ENCODE data around the gene ISYNA1.

GRCh38 chr19:18427080-18427742 is 10.7 kb downstream of the ISYNA1 start:
- TF ChIP-seq SRF (IDR thresholded peaks at IDR 0.05; ENCODE audit: low read depth, low read length) = no peak
- TF ChIP-seq CTCF (IDR thresholded peaks at IDR 0.05; ENCODE audit: control extremely low read depth in 1 of 3, insufficient read depth in 1 of 3, low read depth in 1 of 3, low read length in 3 of 3) = no peak
- TF ChIP-seq SUZ12 (IDR thresholded peaks at IDR 0.05; ENCODE audit: low read length) = no peak
- no peak for TF ChIP-seq POLR2AphosphoS5 (IDR thresholded peaks at IDR 0.05; ENCODE audit: low read depth, low read length)
- TF ChIP-seq MAFK (IDR thresholded peaks at IDR 0.05; ENCODE audit: low read depth, low read length) = no peak
- TF ChIP-seq TAF1 (IDR thresholded peaks at IDR 0.05; ENCODE audit: low read depth, low read length) = no peak
- TF ChIP-seq EZH2 (IDR thresholded peaks at IDR 0.05; ENCODE audit: low read depth, low read length, severe bottlenecking) = no peak
- no peak for TF ChIP-seq POLR2A (IDR thresholded peaks at IDR 0.05; ENCODE audit: control extremely low read depth in 1 of 2, low read depth in 2 of 2, low read length in 2 of 2)
- no peak for TF ChIP-seq YY1 (IDR thresholded peaks at IDR 0.05; ENCODE audit: low read depth, low read length)
- TF ChIP-seq MAX (IDR thresholded peaks at IDR 0.05) = no peak
- TF ChIP-seq FOSL1 (IDR thresholded peaks at IDR 0.05; ENCODE audit: insufficient read depth, low read depth, low read length) = no peak
- no peak for TF ChIP-seq ZNF274 (IDR thresholded peaks at IDR 0.05; ENCODE audit: borderline replicate concordance, extremely low read depth, low read length)
- no peak for TF ChIP-seq GTF2F1 (IDR thresholded peaks at IDR 0.05; ENCODE audit: borderline replicate concordance, low read depth, low read length)
